ENCODE data around the gene KCNQ1.

Gene KCNQ1

GRCh38 chr11:2892215-2892966 is 447.6 kb downstream of the KCNQ1 start:
- H3K27me3 ChIP-seq (ENCODE audit: insufficient read depth, low read length): peaks cover 3% of the 10 kb centered on the region; the same call in 1 of the 2 replicates
- no peaks in the 10 kb centered on the region for H3K36me3 ChIP-seq (ENCODE audit: insufficient read depth, low read length)
- H3K9me2 ChIP-seq (ENCODE audit: low read depth, low read length): no peaks in the 10 kb centered on the region
- H3K9ac ChIP-seq (ENCODE audit: low read length): no peak overlapping the region
- peak overlapping the region; percentile 19 for H3K4me3 ChIP-seq (ENCODE audit: low read depth, low read length, poor library complexity, severe bottlenecking)
- H3F3A ChIP-seq (ENCODE audit: insufficient read depth, low read length): no peaks in the 10 kb centered on the region
- no peaks in the 10 kb centered on the region for H3K4me1 ChIP-seq (ENCODE audit: insufficient read depth, low read length, severe bottlenecking)
- H3K9me3 ChIP-seq (ENCODE audit: low read length): no peaks in the 10 kb centered on the region
- H3K4me2 ChIP-seq (ENCODE audit: low read length): no peak overlapping the region
- TF ChIP-seq EZH2 (IDR thresholded peaks at IDR 0.05; ENCODE audit: borderline replicate concordance, low read length) (no peak), CTCF (IDR thresholded peaks at IDR 0.05; ENCODE audit: low read length) (peak; percentile 84)
- H3K79me2 ChIP-seq (ENCODE audit: insufficient read depth, low read length): no peaks in the 10 kb centered on the region
- H3K27ac ChIP-seq (ENCODE audit: low read depth, low read length, poor library complexity, severe bottlenecking): no peak overlapping the region
- H2AFZ ChIP-seq (ENCODE audit: low read length): no peak overlapping the region
- no peaks in the 10 kb centered on the region for H4K20me1 ChIP-seq (ENCODE audit: insufficient read depth, low read length)

DNA sequence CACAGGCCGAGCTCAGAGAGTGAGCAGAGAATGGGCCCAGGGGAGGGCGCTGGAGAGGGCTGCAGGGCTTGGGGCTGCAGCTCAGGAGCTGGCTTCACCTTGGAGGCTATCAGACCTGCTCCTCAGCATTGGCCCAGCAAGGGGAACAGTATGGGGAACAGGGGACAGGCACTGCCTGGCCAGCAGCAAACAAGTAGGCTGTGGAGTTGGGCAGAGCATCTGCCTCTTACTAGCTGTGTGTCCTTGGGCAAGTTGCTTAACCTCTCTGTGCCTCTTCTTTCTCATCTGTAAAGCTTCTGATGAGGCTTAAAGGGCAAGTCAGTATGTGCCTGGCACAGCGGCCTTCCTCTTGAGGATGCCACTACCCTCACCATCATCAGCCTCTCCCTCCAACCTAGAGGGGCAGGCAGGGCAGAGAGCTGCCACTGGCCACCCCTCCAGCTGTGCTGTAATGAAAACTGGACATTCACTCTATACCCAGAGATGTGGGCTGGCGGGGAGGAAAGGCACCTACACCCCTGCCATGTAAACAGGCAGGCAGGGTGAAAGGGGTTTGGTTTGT is 448.2 kb downstream of the KCNQ1 start:
- Histone ChIP-seq H3K4me1 (ENCODE audit: insufficient read depth, low read length, severe bottlenecking) (no peaks in the 10 kb centered on the region), H3K4me2 (ENCODE audit: low read length) (no peak overlapping the region), H3K9ac (ENCODE audit: low read length) (no peak overlapping the region), H3K9me3 (ENCODE audit: low read length) (no peaks in the 10 kb centered on the region), H2AFZ (ENCODE audit: low read length) (no peak overlapping the region), H3K36me3 (ENCODE audit: insufficient read depth, low read length) (no peaks in the 10 kb centered on the region), H4K20me1 (ENCODE audit: insufficient read depth, low read length) (no peaks in the 10 kb centered on the region), H3K27me3 (ENCODE audit: insufficient read depth, low read length) (peaks cover 3% of the 10 kb centered on the region; the same call in 1 of the 2 replicates), H3K4me3 (ENCODE audit: low read depth, low read length, poor library complexity, severe bottlenecking) (no peak overlapping the region), H3K9me2 (ENCODE audit: low read depth, low read length) (no peaks in the 10 kb centered on the region), H3F3A (ENCODE audit: insufficient read depth, low read length) (no peaks in the 10 kb centered on the region), H3K79me2 (ENCODE audit: insufficient read depth, low read length) (no peaks in the 10 kb centered on the region), H3K27ac (ENCODE audit: low read depth, low read length, poor library complexity, severe bottlenecking) (no peak overlapping the region)
- no peak for TF ChIP-seq EZH2 (IDR thresholded peaks at IDR 0.05; ENCODE audit: borderline replicate concordance, low read length)
- TF ChIP-seq CTCF (IDR thresholded peaks at IDR 0.05; ENCODE audit: low read length): peak; percentile 30; the same call in 1 of the 2 replicates

DNA sequence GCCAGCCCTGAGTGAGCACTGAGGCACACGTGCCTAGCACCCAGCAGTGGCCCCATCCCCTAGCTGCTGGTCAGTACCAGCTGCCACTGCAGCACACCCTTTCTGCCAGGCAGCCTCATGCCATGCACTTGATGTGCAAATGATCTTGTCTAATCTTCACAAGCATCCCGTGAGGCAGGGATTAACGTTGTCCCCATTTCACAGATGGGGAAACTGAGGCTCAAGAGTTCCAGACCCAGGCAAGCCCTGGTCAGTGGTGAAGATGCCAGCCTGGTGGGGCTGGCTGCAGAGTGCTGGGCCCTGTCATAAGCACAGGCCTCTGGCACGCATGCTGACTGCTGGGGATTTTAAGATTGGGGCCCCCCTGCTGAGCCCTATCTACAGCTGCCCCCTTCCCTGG is 449.1 kb downstream of the KCNQ1 start:
- H4K20me1 ChIP-seq (ENCODE audit: insufficient read depth, low read length): no peaks in the 10 kb centered on the region
- H3K4me1 ChIP-seq (ENCODE audit: insufficient read depth, low read length, severe bottlenecking): no peaks in the 10 kb centered on the region
- H3K4me2 ChIP-seq (ENCODE audit: low read length): no peak overlapping the region
- H3K9me2 ChIP-seq (ENCODE audit: low read depth, low read length): no peaks in the 10 kb centered on the region
- no peak overlapping the region for H3K9ac ChIP-seq (ENCODE audit: low read length)
- no peaks in the 10 kb centered on the region for H3F3A ChIP-seq (ENCODE audit: insufficient read depth, low read length)
- H3K27me3 ChIP-seq (ENCODE audit: insufficient read depth, low read length): peaks cover 3% of the 10 kb centered on the region; the same call in 1 of the 2 replicates
- no peak overlapping the region for H2AFZ ChIP-seq (ENCODE audit: low read length)
- H3K9me3 ChIP-seq (ENCODE audit: low read length): no peaks in the 10 kb centered on the region
- H3K27ac ChIP-seq (ENCODE audit: low read depth, low read length, poor library complexity, severe bottlenecking): no peak overlapping the region
- TF ChIP-seq EZH2 (IDR thresholded peaks at IDR 0.05; ENCODE audit: borderline replicate concordance, low read length) (no peak), CTCF (IDR thresholded peaks at IDR 0.05; ENCODE audit: low read length) (no peak)
- no peak overlapping the region for H3K4me3 ChIP-seq (ENCODE audit: low read depth, low read length, poor library complexity, severe bottlenecking)
- H3K36me3 ChIP-seq (ENCODE audit: insufficient read depth, low read length): no peaks in the 10 kb centered on the region
- H3K79me2 ChIP-seq (ENCODE audit: insufficient read depth, low read length): no peaks in the 10 kb centered on the region
